Ovary (tissue), 3 donors: Measurements from ENCODE around the gene MRPL44.

ENCODE experiments used
- CTCF ChIP-seq, 3 donors: fragments of 450-650 bp in 2 of 3; fragments of 200-600 bp in 1 of 3; IDR thresholded peaks; one replicate each; pipeline versions ENCODE4 v1.5.1 to v1.8.0; 2016 to 2022; ENCODE audit warnings: antibody characterized with exemption in 3 of 3, mild to moderate bottlenecking in 1 of 3
- POLR2A ChIP-seq: fragments of 450-650 bp; IDR thresholded peaks from one replicate; pipeline ENCODE4 v1.6.1; 2017; ENCODE audit warnings: antibody characterized with exemption, mild to moderate bottlenecking, moderate library complexity
- donor health status: DM: no; HTN: no; CAD: no.

DNA sequence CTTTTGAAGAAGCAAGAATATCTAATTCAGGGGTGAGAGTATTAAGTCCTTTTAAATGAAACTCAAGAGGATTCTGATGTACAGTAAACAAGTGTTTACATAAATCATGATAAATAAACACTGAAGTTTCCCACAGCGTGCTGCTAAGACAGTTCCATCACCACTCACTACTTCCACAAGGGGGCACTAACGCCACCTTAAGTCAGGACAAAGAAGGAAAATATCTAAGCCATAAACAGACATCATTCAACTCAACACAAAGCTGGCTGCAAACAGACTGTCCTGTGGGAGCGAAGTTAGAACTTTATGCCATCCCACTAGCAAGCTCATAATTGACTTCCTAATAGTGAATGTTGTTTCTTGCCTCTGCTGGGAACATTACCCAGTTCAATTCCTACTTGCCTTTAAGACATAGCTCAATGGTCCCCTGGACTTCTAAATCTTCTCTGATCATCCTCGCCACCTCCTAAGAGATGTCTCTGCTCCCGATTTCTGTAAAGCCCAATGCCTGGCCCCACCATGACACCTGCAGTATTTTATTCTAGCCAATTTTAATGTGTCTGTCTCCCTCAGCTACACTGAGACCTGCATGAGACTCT is 36.5 kb downstream of the MRPL44 start:
- TF ChIP-seq POLR2A: no peak
- TF ChIP-seq CTCF (IDR thresholded peaks at IDR 0.05): peak; percentile 48 to 83 (median 72)
